Activated T-cell treated with anti-CD3 and anti-CD28 coated beads, Interleukin-2, amount 50 U/mL, for 24 hours (primary cell): ENCODE results near the gene GARIN5B.
"Not testable (repeated sequence)": the region's sequence is repeated elsewhere in the genome, so short reads cannot be mapped to it uniquely, and the experiment has no call there.

Experiments
- DNase-seq: peaks from one replicate; pipeline ENCODE4 v3.0.0-alpha.2; 2020
- H3K27ac Mint-ChIP-seq: 2 replicates; pipeline ENCODE4 v1.8.0; 2020; ENCODE audit warnings: mild to moderate bottlenecking, mixed read lengths
- H3K27me3 Mint-ChIP-seq: 2 replicates; pipeline ENCODE4 v1.8.0; 2020; ENCODE audit warnings: mixed read lengths
- H3K36me3 Mint-ChIP-seq: 2 replicates; pipeline ENCODE4 v1.8.0; 2020; ENCODE audit warnings: low read depth, mixed read lengths
- H3K4me1 Mint-ChIP-seq: 2 replicates; pipeline ENCODE4 v1.8.0; 2020; ENCODE audit warnings: low read depth, mixed read lengths
- H3K4me3 Mint-ChIP-seq: 2 replicates; pipeline ENCODE4 v1.8.0; 2020; ENCODE audit warnings: mild to moderate bottlenecking, moderate library complexity, mixed read lengths
- H3K9me3 Mint-ChIP-seq: 2 replicates; pipeline ENCODE4 v1.8.0; 2020; ENCODE audit warnings: mixed read lengths

Gene GARIN5B

DNA sequence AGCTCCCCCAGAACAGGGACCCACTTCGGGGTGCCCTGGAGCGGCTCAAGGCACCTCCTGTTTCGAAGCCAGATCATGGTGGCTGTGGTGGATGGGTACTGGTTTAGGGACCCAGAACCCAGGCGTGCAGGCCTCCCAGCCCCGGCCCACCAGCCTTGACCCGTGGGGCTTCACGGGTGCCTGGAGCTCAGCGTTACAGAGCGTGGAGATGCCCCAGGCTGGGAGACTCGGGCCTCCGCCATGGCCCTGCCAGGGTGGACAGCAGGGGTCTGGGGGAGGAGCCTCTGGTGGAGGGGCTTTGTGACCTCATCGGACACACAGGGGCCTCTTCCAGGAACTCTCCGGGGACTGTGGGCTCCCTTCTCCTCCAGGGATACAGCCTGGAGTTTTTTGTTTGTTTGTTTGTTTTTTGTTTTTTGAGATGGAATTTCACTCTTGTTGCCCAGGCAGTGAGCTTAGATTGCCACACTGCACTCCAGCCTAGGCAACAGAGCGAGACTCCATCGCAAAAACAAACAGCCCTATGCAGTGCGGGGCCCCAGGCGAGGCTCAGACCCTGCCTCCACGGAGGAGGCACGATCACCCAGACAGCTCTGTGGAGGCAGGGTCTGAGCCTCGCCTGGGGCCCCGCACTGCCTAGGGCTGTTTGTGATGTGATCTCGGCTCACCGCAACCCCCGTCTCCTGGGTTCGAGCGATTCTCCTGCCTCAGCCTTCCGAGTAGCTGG is at the start of gene GARIN5B:
Gene GARIN5B (minus strand): TSS at position 271 of the 727 bp plus-strand sequence. CDS start 194 bp downstream, at position 77.
- H3K27me3 Mint-ChIP-seq: peaks cover 12% of the 10 kb centered on the region
- no peaks in the 10 kb centered on the region for H3K36me3 Mint-ChIP-seq
- no peak within 1 kb of the TSS for H3K4me3 Mint-ChIP-seq
- no peak within 1 kb of the TSS for H3K27ac Mint-ChIP-seq
- H3K4me1 Mint-ChIP-seq: no peaks in the 10 kb centered on the region
- H3K9me3 Mint-ChIP-seq: no peaks in the 10 kb centered on the region
- no peak for DNase-seq

DNA sequence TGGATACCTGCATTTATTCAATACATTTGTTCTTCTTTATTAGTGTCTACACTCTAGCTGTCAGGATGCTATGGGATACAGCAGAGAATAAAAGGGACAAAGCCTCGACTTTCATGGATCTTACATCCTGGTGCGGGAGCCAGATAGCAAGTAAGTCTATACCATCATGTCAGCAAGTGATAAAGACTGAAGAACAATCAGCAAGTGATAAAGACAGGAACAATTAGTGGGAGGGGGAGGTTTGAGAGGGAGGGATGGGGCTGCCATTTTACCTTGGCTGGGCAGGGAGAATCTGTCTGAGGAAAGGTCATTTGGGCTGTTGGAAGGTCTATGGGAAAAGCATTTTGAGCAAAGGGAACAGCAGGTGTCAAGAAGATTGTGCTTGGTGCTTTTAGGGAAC is 47.1 kb upstream of the GARIN5B start:
- Mint-ChIP-seq H3K27me3 (no peaks in the 10 kb centered on the region), H3K9me3 (peaks cover 10% of the 10 kb centered on the region), H3K36me3 (peaks cover 29% of the 10 kb centered on the region), H3K4me3 (no peak overlapping the region), H3K27ac (no peak overlapping the region), H3K4me1 (peaks cover 26% of the 10 kb centered on the region)
- no peak for DNase-seq

DNA sequence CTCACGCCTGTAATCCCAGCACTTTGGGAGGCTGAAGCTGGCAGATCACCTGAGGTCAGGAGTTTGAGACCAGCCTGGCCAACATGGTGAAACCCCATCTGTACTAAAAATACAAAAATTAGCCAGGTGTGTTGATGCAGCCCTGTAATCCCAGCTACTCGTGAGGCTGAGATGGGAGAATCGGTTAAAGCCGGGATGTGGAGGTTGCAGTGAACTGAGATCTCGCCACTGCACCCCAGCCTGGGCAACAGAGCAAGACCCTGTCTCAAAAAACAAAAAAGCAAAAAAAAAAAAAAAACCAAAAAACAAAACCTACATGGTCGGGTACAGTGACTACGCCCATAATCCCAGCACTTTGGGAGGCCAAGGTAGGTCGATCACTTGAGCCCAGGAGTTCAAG is 46.1 kb upstream of the GARIN5B start:
- DNase-seq, H3K4me3 Mint-ChIP-seq, H3K27me3 Mint-ChIP-seq: not testable (repeated sequence)
- H3K4me1 Mint-ChIP-seq: peaks cover 28% of the 10 kb centered on the region
- peak overlapping the region; percentile 99 for H3K27ac Mint-ChIP-seq
- peaks cover 38% of the 10 kb centered on the region for H3K36me3 Mint-ChIP-seq
- H3K9me3 Mint-ChIP-seq: peaks cover 10% of the 10 kb centered on the region

DNA sequence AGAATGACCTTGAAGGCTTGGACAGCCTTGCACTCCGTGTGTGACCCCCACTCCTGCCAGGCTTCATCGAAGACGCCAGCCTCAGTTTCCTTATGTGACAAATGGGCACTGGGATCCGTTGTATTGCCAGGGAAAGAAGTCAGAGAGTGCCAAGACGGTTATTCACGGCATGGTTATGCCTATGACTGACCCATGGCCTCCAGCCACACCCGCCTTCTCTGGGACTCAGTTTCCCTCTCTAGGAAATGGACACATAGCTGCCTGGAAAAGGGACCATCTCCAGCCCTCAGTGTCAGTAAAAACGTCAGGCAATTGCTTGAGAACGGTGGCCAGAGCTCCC is 45.4 kb upstream of the GARIN5B start:
- Mint-ChIP-seq H3K9me3 (peaks cover 10% of the 10 kb centered on the region), H3K27ac (peak overlapping the region; percentile 99), H3K4me1 (peaks cover 33% of the 10 kb centered on the region), H3K27me3 (no peaks in the 10 kb centered on the region), H3K4me3 (peak overlapping the region; percentile 92), H3K36me3 (peaks cover 45% of the 10 kb centered on the region)
- no peak for DNase-seq

DNA sequence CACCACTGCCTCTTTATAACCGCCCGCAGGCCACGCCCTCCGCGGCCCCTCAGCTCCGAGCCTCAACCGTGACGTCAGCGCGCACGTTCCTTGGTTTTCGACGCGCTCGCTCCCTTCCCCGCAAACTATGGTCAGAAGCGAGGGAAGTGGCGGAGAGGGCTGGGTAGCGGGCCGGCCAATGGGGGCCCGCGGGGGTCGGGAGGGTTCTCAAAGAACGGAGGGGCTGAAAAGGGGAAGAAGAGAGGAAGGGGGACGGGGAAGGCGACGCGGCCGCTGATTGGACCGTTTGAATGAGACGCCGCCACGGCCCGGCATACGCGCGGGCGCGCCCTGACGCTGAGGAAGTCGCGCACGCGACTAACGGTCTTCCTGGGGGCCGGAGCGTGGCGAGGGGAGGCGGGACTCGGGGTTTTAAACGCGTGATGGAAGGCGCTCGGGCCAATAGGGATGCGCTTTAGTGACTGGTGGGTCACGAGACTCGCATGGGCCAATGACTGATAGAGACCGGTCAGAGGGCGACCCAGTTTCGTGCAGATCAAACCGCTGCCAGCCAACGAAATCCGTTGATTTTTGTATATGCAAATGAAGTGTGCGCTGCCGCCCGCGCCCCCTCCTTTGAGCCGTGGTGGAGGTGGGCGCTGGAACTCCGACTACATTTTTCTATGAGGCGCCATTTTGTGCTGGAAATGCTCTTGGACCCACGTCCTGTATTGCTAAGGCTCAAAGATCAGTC is 44.9 kb upstream of the GARIN5B start:
- H3K4me1 Mint-ChIP-seq: peaks cover 37% of the 10 kb centered on the region
- H3K4me3 Mint-ChIP-seq: peak overlapping the region; percentile 92
- H3K9me3 Mint-ChIP-seq: peaks cover 10% of the 10 kb centered on the region
- no peaks in the 10 kb centered on the region for H3K27me3 Mint-ChIP-seq
- H3K27ac Mint-ChIP-seq: peak overlapping the region; percentile 99
- DNase-seq: peak; percentile 97
- peaks cover 50% of the 10 kb centered on the region for H3K36me3 Mint-ChIP-seq

DNA sequence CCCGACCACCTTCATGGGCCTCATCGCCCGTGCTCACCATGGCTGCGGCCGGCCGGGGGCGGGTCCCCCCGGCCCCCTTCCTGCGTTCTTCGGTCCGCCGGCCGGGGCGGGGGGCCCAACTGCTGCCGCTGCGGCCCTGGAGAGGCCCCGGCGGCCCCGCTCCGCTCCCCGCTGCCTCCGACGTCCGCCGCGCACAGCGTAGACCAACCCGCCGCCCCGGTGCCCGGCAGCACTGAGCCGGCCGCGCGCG is 44.4 kb upstream of the GARIN5B start, which contains the start of gene UBE2S:
Gene UBE2S (minus strand): TSS at position 239 of the 250 bp plus-strand sequence. CDS start 199 bp downstream, at position 40.
- peak within 1 kb of the TSS; percentile 92 for H3K4me3 Mint-ChIP-seq
- peak within 1 kb of the TSS; percentile 99 for H3K27ac Mint-ChIP-seq
- not testable (repeated sequence) for DNase-seq, H3K27me3 Mint-ChIP-seq
- H3K4me1 Mint-ChIP-seq: peaks cover 40% of the 10 kb centered on the region
- peaks cover 55% of the 10 kb centered on the region for H3K36me3 Mint-ChIP-seq
- H3K9me3 Mint-ChIP-seq: peaks cover 10% of the 10 kb centered on the region

DNA sequence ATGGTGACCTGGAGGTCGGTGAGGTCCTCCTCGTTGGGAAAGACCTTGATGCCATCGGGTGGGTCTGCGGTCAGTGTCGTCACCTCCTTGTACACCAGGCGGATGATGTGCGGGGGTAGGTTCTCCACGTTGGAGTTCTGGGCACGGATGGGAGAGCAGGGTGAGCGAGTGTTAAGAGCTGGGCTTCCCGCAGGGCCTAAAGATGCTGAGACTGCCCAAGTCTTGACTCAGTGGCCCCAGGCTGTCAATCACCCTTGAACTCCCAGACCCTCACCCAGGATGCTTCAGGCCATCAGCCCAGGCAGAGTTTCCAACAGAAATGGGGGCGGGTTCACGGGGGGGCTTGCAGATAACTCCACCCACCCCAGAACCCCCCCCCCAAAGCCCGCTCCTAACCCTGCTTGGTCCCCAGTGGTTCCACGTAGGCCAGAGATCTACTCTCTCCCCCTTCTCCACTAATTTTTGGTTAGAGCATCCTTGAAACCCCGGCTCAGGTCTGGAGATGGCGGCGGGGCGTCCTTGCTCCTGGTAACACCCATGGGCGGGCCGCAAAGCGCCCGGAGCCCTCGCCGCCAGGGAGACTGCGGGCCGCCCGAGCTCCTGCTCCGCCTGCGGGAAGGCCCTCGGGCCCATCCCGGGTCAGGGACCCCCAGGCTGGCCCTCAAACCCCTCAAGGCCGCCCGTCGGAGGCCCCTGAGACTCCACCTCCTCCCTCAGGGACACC is 43.9 kb upstream of the GARIN5B start:
- Mint-ChIP-seq H3K36me3 (peaks cover 60% of the 10 kb centered on the region), H3K27ac (peak overlapping the region; percentile 92), H3K27me3 (no peaks in the 10 kb centered on the region), H3K9me3 (peaks cover 10% of the 10 kb centered on the region), H3K4me1 (peaks cover 41% of the 10 kb centered on the region), H3K4me3 (peak overlapping the region; percentile 92)
- DNase-seq: no peak

DNA sequence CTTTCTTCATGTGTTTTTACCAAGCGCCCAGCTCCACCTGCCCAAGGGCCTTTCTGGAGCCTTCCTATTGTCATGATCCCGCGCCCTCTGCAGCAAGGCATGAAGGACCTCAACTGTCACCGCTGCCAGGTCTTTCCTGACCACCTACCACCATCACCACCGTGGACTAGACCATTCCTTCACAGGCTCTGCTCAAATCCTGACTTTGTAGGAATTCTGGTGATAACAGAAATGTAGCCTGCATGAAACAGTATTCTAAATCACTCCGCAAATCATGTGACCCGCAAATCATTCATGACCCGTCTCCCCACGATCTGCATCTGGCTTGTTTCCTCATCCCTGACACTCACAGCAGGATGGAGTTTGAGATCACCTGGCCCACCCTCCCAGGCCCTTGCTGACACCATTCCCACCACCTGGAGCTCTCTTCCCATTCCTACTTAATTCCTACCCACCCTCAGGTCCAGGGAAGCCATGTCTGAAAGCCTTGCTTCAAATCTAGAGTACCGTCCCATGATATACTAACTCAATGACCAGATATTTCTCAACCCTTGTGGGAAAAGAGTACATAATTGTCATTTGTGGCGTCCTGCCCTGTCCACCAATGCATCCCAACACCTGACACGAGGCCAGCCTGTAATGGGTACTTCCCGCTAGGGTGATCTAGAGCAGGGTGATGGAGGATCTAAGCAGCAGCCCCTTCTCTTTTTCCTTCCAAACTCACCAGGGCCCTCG is 43.2 kb upstream of the GARIN5B start:
- Mint-ChIP-seq H3K27me3 (no peaks in the 10 kb centered on the region), H3K9me3 (peaks cover 10% of the 10 kb centered on the region), H3K27ac (peak overlapping the region; percentile 92), H3K4me1 (peaks cover 41% of the 10 kb centered on the region), H3K4me3 (peak overlapping the region; percentile 92), H3K36me3 (peaks cover 65% of the 10 kb centered on the region)
- no peak for DNase-seq

DNA sequence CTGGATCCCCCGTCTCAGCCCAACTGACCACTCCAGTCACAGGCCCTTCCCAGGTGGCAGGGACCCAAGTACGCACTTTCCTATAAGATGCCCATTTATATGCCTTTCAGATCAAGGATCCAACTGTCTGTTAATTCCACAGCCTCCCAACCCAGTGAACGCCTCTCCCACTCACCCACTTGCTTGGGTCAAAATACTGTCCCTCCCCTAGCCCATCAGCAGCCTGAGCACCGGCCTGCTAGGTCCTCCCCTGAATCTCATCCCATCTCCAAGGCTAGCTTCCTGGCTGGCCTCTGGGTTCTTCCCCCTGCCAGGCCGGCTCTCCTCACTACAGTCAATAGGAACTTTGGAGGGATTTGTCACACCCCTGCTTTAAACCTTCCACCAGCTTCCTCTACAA is 42.6 kb upstream of the GARIN5B start:
- Mint-ChIP-seq H3K27me3 (no peaks in the 10 kb centered on the region), H3K9me3 (peaks cover 10% of the 10 kb centered on the region), H3K4me1 (peaks cover 41% of the 10 kb centered on the region), H3K36me3 (peaks cover 71% of the 10 kb centered on the region), H3K4me3 (peak overlapping the region; percentile 92), H3K27ac (peak overlapping the region; percentile 92)
- no peak for DNase-seq

DNA sequence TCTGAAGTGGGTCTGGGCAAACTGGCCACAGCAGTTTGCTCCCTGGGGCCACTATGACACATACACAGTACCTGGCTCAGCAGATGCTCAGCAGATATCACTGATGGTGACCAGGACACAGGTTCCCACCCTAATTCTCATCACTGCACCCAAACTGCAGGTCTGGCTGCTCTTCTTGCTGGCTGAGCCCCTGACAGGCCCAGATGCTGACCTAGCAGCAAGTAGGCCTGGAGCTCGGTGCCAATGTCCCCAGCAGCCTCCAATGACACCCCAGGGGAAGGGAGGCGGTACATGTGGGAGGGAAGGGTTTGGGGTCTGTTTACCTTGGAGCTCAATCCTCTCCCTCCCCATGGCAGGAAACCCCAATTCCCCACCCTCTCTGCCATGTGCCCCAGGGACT is 39.4 kb upstream of the GARIN5B start:
- H3K4me1 Mint-ChIP-seq: peaks cover 51% of the 10 kb centered on the region

DNA sequence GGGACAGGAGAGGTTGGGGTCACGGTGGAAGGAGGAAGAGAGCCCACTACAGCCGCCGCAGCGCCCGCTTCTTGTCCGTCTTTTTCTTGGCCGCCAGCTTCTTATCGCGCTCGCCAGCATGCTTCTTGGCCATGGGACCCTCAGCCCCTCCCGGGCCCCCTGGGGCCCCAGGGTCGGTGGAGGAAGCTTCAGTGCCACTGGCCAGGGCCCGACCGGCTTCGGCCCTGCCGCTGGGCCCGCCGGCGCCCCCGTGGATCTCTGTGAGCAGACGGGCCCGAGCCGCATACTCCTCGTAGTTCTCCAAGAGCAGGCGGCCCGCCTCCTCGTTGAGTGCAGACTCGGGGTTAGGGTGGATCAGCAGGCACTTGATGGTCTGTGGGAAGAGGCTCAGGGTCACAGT is 38.3 kb upstream of the GARIN5B start:
- not testable (repeated sequence) for H3K27me3 Mint-ChIP-seq, H3K4me3 Mint-ChIP-seq, H3K9me3 Mint-ChIP-seq, DNase-seq
- peak overlapping the region; percentile 44 for H3K27ac Mint-ChIP-seq
- peaks cover 48% of the 10 kb centered on the region for H3K4me1 Mint-ChIP-seq
- H3K36me3 Mint-ChIP-seq: peaks cover 66% of the 10 kb centered on the region

More for the DNA sequence above, 39.4 kb upstream of the GARIN5B start:
- Mint-ChIP-seq H3K4me3 (peak overlapping the region; percentile 36), H3K27ac (no peak overlapping the region), H3K27me3 (no peaks in the 10 kb centered on the region), H3K9me3 (no peaks in the 10 kb centered on the region), H3K36me3 (peaks cover 75% of the 10 kb centered on the region)
- no peak for DNase-seq

DNA sequence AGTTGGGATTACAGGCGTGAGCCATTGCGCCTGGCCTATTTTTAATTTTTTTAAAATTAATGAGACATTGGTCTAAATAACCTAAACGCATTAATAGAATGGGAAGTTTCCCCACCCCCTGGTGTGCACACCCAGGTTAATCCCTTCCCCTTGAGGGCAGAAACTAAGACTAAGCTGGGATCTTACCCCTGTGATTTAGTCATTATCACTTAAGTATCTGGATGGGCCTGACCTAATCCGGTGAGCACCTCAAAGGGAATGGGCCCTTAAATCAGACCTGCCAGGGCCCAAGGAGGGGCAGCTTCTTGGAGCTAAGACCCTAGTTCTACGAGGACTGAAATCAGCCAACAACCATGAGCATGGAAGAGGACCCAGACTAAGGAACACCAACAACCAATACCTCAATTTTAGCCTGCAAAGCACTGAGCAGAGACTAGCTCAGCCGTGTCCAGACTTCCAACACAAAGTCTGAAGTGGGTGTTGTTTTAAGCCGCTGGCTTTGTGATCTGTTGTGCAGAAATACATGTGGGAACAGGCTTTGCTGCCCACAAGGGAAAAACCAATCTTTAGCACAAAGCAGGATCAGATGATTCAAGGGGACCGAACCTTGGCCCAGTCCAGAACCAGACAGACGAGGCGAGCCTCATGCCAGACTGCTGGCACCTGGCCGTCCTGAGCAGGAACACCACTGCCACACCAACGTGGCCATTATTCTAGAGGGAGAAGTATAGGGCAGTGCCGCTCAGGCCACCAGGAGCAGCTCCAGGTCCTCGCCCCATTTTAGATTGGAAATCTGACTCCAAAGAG is 37.4 kb upstream of the GARIN5B start:
- Mint-ChIP-seq H3K27ac (no peak overlapping the region), H3K9me3 (no peaks in the 10 kb centered on the region)

DNA sequence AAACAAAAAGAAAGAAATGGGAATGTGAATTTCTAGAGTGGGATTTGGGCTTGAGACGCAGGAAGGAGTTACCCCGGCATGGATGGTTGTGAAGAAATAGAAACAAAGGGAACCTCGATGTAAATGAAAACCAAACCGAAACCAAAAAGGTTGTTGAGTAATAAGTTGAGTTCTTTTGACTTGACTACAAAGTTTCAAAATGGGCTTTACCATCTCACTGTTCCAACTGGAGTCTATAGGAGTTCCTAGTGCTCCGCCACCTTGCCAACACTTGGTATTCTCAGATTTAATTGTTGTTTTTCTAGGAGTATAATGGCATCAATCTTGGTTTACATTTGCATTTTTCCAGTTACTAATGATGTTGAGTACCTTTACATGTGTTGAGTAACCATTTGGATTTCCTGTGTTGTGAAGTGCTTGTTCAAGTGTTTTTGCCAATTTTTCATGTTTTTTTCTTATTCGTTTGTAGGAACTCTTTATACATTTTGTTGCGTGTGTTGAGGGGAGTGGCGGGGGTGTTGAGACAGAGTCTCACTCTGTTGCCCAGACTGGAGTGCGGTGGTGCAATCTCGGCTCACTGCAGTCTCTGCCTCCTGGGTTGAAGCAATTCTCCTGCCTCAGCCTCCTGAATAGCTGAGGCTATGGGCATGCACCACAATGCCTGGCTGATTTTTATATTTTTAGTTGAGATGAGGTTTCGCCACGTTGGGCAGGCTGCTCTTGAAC is 35.3 kb upstream of the GARIN5B start:
- Mint-ChIP-seq H3K27ac (peak overlapping the region; percentile 19), H3K4me1 (peaks cover 29% of the 10 kb centered on the region), H3K27me3 (no peaks in the 10 kb centered on the region), H3K9me3 (no peaks in the 10 kb centered on the region), H3K36me3 (peaks cover 37% of the 10 kb centered on the region), H3K4me3 (no peak overlapping the region)
- DNase-seq: no peak

More for the DNA sequence above, 37.4 kb upstream of the GARIN5B start:
- DNase-seq: no peak
- no peak overlapping the region for H3K4me3 Mint-ChIP-seq
- H3K27me3 Mint-ChIP-seq: no peaks in the 10 kb centered on the region
- H3K4me1 Mint-ChIP-seq: peaks cover 39% of the 10 kb centered on the region
- H3K36me3 Mint-ChIP-seq: peaks cover 57% of the 10 kb centered on the region
